ENCODE measurements around the gene DPEP3.

The DPEP3 gene

DNA sequence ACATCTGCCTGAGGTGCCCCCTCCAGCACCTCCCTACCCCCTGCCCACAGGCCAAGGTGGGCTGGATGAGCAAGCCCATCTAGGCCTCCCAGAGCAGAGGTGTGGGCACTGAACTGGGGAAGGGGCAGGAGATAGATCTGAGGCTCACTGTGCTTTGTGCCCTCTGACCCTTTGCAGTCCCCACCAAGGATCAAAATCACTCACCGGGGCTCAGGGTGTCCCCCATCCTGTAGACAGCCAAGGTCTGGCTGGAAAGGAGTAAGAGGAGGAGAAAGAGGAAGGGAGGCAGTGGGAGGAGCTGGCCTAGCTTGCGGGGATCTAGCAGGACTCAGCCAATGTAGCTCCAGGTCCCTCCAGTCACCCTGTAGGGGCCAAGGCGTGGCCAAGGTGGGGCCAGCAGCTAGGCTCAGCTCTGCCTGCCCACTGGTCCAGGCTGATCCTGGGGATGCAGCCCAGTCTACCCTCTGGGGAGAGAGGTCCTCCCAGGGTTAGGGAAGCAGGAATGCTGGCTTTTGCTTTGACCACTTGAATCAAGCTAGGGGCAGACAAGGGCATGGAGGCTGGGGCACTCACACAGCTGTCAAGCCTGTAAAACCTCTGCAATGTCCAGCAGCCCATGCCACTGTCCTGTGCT, 13.6 kb downstream of the DPEP3 start:
- peak in 1 of 2 experiments; percentile 17 for DNase-seq

DNA sequence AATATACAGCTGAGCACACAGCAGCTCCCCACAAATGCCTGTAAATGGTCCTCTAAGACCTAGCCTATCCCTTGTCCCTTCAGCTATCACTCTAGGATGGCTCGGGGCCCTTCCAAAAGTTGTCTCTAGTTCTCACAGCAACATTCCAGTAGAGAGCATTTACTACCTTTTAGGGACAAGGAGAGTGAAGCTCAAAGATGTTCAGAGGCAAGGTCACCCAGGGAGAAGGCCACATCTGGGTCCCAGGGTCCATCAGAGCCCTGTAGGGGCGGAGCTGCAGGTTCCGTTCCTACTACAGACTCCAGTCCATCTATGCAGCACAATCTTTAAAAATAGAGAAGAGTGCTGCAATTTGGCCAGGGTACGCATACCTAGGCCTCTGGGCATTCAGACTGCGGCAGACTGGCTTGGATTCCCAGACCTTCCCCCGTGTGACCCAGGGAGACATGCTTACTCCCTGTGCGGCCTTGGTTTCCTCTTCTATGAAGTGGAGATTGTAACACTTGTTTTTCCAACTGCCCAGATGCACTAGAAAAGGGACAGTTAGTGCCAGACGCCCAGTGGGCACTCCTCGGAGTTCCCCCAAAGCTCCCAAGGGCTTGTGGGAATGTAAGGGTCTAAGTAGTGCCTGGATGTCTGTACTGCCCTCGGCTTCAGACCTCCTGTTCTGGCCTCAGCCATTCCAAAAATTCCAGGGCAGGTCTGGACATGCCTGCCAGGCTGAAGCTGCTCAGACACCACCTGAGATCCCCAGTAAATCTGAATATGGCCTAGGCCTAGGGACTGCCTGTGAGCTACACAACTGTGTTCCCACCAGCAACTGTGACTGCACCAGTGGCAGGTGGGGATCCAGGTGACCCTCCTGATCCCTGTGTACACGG, 14.4 kb downstream of the DPEP3 start:
- DNase-seq, result no peak

DNA sequence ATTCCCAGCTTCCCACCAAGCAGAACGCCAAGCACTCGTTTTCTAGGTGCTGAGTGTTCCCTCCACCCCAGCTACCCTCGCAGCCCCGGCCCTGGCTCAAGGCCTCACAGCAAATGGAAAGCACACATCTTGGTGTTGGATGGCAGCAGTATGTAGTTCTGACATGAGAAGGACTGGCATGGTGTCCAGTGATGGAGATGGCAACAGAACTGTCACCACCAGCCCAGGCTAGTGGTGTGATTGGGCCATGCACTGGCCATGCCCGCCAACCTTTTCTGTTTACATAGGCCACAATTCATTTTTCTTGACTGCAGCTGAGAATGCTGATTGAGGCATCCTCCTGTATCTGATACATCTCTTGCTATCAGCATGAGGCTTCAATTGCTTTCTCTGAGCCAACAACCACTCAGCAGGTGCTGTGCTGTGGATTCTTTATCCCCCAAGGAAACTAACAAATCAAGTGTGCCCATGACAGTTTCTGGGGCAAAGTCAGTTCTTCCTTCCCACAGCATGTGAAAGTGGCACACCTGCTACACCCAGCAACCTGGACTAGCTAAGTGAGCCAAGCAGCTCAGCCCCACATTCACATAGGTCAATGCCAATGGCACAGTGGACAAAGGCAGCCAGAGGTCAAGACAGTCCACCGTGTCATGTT, 15.7 kb downstream of the DPEP3 start:
- no peak for DNase-seq

DNA sequence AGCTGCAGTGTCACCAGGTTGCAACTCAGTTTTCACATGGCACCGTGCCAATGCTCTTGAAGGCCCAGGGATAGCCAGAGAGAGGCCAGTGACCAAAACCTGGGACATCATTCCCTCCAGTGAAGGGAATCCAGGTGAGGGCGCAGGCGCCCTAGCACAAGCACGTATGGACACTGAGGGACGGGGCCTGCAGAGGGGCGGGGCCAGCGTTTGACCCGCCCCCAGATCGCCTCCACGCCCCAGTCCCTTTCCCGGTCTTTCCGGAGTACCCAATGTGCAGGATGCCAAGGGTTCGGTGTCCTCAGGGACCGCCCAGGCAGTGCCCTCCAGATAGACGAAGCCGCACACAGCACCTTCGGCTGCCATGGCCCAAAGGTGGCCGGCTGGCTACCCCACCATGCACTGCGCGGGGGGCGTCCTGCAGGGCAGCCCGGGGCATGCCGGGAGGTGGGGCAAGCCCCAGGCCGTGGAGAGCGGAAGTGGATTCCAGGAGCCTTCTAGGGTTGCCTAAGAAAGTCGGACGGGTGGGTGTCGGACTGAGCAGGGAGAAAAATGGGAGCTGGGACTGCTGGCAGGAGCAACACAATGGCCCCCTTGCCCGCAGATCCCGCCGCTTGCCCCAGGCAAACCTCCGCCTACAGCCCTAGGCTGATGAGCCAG, 16.5 kb downstream of the DPEP3 start:
- DNase-seq, result no peak

DNA sequence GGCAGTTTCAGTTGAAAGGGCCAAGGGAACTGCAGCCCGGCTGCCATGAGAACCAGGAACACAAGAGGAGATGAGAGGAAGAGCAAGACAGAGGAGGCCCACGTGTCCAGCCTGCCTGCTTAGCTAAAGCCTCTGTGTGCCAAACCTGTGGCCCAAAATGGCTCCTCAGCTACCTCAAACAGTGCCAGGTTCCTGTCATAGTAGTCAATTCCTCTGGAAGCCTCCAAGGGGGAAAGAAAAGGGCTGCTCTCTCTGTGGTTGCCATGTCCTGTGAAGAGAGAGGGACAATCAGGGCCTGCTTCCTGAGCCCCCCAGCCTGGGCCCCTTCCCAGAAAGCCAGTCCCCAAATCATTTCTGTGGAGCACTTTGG, 17.0 kb downstream of the DPEP3 start:
- no peak for DNase-seq

DNA sequence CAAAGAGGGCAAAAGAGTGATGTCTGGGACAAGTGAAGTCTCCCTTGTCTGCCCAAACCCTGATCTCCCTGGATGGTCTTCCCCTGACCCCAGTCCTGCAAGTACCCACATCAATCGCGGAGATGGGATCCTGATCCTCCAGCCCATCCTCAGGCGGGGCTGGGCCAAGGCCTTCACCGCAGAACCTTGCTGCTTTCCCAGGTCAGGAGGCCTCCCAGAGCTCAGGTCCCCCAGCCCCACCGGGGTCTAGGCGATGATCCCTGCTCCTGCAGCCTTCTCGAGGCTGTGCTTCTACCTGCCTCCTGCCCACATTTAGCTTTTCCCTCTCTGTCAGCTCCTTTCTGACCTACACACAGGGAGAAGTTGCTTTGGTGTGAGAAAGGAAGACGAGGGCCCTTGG, 18.2 kb downstream of the DPEP3 start:
- no peak for DNase-seq

DNA sequence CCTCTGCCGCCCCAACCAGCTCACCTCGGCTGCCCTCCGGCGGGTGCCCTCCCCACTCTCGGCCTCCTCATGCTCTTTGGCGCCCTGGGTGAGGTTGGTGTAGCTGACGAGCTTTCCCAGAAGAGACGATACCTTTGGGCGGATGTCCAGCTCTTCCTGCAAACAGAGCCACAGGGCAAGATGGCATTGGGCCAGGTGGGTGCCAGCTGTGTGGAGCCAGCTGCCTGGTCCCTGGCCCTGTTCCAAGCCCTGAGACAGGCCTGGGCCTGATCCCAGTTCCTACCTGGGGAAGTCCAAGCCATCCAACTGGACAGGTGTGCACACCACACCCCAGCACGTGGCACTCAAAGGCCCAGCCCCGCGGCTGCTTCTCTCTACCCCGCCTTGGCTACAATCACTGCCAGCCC, 18.7 kb downstream of the DPEP3 start:
- no peak for DNase-seq

DNA sequence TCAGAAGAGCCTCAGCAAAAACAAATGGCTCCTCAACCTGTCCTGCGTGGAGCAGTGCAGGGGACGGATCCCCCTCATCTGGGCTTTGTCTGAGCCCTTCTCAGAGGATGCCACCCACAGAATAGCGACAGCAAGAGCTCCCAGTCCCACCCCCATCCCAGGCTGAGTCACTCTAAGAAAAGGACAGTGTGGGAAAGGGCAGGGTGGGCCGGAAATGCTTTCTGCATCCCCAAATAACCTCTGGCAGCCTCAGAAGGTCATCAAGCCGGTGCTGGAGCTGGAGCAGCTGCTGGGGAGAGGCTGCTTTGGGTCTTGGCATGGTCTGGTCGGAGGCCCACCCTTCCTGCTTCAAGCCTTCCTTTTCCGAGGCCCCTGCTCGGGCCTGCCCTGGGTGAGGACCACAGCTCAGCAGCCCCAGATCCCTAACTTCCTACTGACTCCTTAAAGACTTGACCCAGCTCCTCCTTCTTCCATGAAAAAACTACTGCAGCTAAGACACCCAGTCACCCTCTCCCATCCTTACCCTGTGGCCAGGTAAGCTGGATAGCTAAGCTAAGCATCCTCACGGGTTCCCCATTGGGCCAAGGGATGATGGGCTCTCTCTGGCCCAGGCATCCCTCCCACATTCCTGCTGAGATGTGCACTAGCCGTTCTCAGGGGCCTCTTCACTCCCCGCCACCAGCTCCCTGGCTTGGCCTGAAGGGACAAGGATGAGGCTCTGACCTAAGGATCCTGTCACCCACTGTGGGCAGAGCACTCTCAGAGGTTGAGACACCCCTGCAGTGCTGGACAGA, 20.6 kb downstream of the DPEP3 start:
- DNase-seq, result peak in 1 of 2 experiments; percentile 34

DNA sequence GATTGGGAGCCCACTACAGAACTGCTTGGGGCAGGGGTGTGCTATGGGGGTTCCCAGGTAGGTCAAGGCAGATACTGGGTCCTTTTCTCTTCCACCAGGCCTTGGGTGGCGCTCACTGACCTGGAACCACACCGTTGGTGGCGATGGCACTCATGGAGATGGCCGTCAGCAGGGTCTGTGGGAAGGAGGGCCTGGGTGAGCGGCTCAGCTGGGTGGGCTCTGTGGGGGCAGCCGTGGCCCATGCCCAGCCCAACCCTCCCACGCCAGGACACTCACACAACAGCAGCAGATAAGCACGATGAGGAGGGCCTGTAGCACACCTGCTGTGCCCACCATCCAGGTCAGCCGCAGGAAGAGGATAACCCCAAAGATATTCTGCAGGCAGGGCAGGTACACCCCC, 22.7 kb downstream of the DPEP3 start:
- DNase-seq, result no peak

- no peak for DNase-seq
Observed at GRCh38 chr16:67954421-67955196, 25.7 kb downstream of the DPEP3 start.

- no peak for DNase-seq
Observed at GRCh38 chr16:67953641-67954375, 26.5 kb downstream of the DPEP3 start.

DNA sequence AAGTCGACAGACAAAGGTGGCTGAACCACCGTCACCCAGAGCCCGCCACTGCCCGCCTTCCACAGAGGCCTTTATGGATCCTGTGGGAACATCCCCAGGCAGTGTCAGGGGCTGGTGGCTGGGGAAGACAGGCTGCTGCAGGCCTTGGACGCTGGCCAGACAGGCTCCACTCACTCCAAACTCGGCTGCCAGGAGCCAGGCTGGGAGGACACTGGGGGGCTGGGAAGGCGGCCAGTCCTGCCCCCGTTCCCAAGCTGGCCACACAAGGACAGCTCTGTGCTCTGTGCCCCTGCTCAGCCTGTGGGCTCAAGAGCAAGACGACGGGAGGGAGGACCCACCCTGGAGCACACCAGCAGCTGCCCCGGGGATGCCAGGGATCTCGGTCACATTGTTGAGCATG, 28.8 kb downstream of the DPEP3 start:
- DNase-seq, result no peak

GRCh38 chr16:67950335-67950843, 29.9 kb downstream of the DPEP3 start:
- DNase-seq, result no peak

- DNase-seq, result no peak
Observed at GRCh38 chr16:67949645-67950044, 30.7 kb downstream of the DPEP3 start.

- DNase-seq, result no peak
Observed at GRCh38 chr16:67948015-67948414, 32.3 kb downstream of the DPEP3 start.

DNA sequence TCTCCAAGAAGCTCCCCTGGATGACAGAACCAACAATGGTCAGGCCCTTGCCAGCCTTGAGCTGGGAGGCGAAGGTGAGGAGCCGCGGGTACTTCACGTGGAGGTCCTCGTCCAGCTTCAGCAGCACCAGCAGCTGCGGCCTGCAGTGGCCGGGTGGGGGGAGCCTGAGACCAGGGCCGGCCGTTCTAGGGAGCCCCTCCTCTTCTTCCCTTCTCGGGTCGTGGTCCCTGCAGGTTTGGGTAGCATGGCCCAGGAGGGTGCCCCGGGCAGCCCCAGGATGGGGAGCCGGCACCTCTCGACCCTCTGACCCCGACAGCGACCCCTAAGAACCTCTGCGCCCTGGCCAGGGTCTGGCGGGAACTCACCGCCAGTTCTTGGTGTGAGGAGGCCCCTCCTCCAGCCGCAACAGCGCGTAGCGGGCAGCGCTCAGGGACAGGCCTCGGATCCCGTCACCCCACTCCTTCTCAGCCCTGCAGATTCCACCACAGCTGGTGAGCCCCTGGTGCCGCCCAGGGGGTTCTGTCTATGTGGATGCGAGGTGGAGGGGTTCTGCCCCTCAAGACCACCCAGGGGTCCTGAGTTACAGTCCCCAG, 33.2 kb downstream of the DPEP3 start:
- DNase-seq, result no peak

DNA sequence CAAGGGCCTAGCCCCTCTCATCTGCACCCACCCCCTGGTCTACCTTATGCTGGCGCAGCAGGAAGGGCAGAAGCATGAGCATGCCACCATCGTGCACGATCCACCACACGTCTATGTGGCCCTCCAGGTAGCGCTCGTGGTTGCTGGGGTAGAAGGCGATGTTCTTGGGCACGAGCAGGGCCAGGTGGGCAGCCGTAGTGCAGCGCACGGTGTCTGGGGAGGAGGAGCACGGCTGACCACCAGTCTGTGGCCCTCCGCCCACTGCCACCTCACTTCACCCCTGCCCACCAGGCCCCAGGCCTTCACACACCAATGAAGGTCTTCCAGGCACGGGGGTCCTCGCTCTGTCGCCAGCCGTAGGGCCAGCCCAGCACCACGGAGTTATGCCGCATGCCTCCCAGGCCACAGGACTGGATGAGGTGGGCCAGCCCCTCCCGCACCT, 34.1 kb downstream of the DPEP3 start:
- DNase-seq, result no peak

DNA sequence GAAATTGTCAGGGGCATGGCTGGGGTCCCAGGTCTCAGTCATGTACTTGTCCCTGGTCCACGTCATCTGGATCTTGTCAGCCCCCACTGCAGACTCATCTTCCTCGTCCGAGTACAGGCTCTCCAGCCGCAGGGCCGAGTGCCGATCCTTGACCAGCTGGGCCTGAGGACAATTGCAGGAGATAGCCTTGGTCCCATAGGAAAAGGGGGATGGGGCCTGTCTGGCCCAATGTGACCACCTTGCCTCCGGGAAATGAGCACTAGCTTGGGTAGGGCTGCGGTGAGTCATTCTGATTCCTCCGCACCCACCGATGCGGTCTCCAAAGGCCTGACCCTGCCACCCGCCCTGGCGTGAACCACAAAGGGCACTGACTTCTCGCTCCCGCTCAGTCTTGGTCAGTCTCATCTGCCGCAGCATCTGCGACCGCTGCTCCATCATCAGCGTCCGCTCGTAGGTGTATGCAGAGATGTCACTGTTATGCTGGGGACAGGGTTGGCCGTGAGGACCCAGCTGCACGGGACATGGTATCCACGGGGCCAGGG, 34.8 kb downstream of the DPEP3 start:
- no peak for DNase-seq

DNA sequence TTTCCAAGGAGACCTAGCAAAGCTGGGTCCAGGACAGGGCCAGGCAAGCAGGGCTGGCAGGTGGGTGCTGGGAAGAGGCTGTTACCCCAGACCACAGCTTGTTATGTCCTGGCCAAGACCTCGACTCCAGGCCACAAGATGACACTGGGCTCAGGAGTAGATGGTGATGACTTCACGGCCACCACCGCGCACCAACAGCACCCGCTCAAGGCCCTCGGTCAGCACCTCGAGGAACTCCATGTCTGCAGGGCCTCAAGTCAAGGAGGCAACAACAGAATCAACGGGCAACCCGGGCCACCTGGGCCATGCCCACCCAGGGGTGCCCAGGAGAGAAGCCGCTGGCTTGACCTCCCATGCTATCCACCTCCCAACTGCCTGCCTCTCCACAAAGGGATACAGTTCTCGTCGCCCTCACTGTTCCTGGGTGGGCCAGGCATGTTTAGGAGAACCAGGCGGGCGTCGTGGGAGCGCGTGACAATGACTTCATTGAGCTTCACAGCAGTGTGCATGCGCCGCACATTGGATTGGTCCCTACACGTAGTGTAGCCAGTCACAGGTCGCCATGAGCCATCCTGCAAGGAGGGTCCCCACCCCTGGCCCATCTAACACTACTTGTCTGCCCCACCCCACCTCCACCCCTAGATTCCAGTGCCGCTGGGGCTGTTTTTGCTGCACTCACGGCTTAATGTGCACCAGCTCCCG, 35.5 kb downstream of the DPEP3 start:
- no peak for DNase-seq

All from SW 1271 (cell line).